Stimulated activated memory B cell treated with anti-CD40 and anti-IgM and Interleukin-4, amounts not matched to agents 10 μg/mL and 1 μg/mL and 100 μg/mL, for 72 hours (primary cell): Measurements from ENCODE around the gene SOAT2.
"Not testable (repeated sequence)": the region's sequence is repeated elsewhere in the genome, so short reads cannot be mapped to it uniquely, and the experiment has no call there.

Source experiments
- ATAC-seq: fragments of 150-1000 bp; cut with Tn5 transposase; 2 replicates; pipeline ENCODE4 v1.10.0; 2021
- H3K27ac Mint-ChIP-seq: one replicate; pipeline ENCODE4 v1.8.0; 2022; ENCODE audit warnings: mild to moderate bottlenecking, mixed read lengths
- H3K27me3 Mint-ChIP-seq: one replicate; pipeline ENCODE4 v1.8.0; 2022; ENCODE audit warnings: mixed read lengths
- H3K36me3 Mint-ChIP-seq: one replicate; pipeline ENCODE4 v1.8.0; 2022; ENCODE audit warnings: mixed read lengths
- H3K4me1 Mint-ChIP-seq: one replicate; pipeline ENCODE4 v1.8.0; 2022; ENCODE audit warnings: mixed read lengths
- H3K4me3 Mint-ChIP-seq: one replicate; pipeline ENCODE4 v1.8.0; 2022; ENCODE audit warnings: mild to moderate bottlenecking, moderate library complexity, mixed read lengths
- H3K9me3 Mint-ChIP-seq: one replicate; pipeline ENCODE4 v1.8.0; 2022; ENCODE audit warnings: mixed read lengths

The SOAT2 gene

DNA sequence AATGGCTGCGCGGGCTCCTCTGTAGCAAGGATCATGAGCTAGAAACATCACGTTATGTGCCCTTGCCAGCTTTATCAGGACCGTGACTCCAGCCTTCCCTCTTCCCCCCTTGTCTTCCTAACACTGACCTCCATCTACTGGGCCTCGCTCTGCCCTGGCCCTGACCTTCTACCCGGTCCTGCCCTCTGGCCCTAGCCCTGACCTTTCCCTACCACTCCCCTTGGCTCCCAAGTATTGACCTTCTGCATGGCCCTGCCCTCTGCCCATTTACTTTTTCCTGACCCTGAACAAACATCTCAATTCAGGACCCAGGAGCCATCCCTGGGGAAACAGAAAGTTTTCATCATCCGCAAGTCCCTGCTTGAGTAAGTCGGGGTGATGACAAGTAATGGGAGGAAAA lies 2.0 kb downstream of the SOAT2 start:
- no peak overlapping the region for H3K27ac Mint-ChIP-seq
- no peaks in the 10 kb centered on the region for H3K27me3 Mint-ChIP-seq
- peaks cover 28% of the 10 kb centered on the region for H3K4me1 Mint-ChIP-seq
- H3K4me3 Mint-ChIP-seq, result no peak overlapping the region
- ATAC-seq, result no peak
- H3K36me3 Mint-ChIP-seq, result no peaks in the 10 kb centered on the region
- no peaks in the 10 kb centered on the region for H3K9me3 Mint-ChIP-seq

DNA sequence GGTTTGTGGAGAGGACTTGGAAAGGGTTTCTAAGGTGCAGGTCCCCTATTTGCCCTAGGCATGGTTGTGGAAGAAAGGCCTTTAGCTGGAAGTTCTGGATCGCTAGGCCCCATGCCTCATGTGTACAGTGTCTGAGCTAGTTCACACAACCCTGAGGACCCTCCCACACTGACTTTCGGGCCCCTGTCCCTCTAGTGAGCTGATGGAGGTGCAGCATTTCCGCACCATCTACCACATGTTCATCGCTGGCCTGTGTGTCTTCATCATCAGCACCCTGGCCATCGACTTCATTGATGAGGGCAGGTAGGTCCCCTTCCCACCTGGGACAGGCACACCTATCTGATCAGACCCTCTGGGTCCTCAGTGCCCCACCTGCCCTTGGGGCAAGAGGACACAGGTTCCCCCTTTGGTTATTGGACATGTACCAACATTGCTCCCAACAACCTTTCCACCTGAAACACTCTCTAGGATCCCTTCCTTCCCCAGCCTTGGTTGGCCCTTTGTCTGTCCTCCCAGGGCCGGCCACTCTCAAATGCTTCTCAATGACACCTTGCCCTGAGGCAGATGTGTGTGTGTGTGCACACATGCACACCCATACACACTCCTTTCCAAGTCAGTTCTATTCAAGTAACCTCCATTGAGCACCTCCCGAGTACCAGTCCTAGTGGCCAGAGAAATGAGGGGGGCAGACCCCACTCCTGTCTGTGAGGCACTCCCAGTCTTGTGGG lies 2.6 kb downstream of the SOAT2 start:
- H3K9me3 Mint-ChIP-seq, result no peaks in the 10 kb centered on the region
- H3K36me3 Mint-ChIP-seq, result no peaks in the 10 kb centered on the region
- peaks cover 28% of the 10 kb centered on the region for H3K4me1 Mint-ChIP-seq
- no peaks in the 10 kb centered on the region for H3K27me3 Mint-ChIP-seq
- ATAC-seq, result no peak
- no peak overlapping the region for H3K27ac Mint-ChIP-seq
- H3K4me3 Mint-ChIP-seq, result no peak overlapping the region

DNA sequence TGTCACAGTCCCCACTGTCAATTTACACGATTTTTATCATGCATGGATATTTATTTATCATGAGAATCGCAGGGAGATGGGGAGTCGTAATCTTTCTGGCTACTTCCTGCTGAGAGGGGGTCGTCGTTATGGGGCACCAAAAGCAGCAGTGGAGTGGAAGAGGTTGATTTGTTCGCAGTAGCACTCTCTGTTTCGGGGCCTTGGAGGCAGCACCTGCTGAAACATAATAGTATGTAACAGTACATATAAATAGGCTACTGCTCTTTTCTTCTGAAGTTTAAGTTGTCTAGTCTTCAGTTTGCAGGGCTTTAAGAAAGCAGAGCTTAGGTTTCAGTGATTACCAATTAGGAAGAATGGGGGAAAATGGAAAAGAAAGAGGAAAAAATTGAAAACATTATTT lies 3.8 kb downstream of the SOAT2 start:
- H3K4me1 Mint-ChIP-seq, result peaks cover 25% of the 10 kb centered on the region
- H3K36me3 Mint-ChIP-seq, result no peaks in the 10 kb centered on the region
- ATAC-seq, result no peak
- no peak overlapping the region for H3K27ac Mint-ChIP-seq
- no peaks in the 10 kb centered on the region for H3K27me3 Mint-ChIP-seq
- H3K4me3 Mint-ChIP-seq, result no peak overlapping the region
- no peaks in the 10 kb centered on the region for H3K9me3 Mint-ChIP-seq

DNA sequence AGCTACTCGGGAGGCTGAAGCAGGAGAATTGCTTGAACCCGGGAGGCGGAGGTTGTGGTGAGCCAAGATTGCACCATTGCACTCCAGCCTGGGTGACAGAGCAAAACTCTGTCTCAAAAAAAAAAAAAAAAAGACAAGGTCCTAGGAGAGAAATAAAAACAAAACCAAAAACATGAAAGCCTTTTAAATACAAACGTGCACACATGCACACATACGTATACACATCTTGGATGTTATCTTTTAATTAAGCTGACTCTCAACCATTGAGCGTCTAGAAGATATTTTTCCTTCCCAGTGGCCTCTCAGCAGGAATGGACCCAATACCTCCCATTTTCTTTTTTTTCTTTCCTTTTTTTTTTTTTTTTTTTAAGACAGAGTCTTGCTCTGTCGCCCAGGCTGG lies 9.1 kb downstream of the SOAT2 start:
- not testable (repeated sequence) for H3K36me3 Mint-ChIP-seq, ATAC-seq, H3K27me3 Mint-ChIP-seq, H3K4me1 Mint-ChIP-seq, H3K4me3 Mint-ChIP-seq, H3K9me3 Mint-ChIP-seq, H3K27ac Mint-ChIP-seq

DNA sequence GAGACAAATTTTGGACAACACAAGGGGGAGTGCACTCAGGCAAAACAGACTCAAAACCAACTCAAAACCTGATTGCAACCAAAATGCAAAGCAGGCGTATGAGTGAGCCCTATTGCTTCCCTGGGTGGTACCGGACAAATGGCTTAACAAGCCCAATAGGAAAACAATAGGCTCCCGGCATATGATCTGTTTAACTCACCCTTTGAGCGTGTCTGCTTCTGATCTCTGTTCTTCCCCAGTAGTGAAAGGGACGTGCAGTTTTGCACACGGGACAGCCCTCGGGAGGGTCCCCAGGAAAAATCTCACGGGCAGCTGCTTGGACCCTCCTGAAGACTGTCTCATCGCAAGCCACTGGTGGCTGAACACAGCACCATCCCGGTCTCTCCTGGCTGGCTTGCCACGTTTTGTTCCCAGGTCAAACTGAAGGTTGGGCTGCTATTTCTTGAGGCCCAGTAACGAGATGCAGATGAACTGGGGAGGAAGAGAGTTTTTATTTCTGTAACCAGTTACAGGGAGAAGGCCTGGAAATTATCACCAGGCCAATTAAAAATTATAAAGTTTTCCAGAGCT lies 9.9 kb downstream of the SOAT2 start:
- Mint-ChIP-seq H3K27ac (no peak overlapping the region), H3K4me1 (no peaks in the 10 kb centered on the region), H3K9me3 (no peaks in the 10 kb centered on the region), H3K4me3 (no peak overlapping the region), H3K36me3 (no peaks in the 10 kb centered on the region), H3K27me3 (no peaks in the 10 kb centered on the region)
- no peak for ATAC-seq

DNA sequence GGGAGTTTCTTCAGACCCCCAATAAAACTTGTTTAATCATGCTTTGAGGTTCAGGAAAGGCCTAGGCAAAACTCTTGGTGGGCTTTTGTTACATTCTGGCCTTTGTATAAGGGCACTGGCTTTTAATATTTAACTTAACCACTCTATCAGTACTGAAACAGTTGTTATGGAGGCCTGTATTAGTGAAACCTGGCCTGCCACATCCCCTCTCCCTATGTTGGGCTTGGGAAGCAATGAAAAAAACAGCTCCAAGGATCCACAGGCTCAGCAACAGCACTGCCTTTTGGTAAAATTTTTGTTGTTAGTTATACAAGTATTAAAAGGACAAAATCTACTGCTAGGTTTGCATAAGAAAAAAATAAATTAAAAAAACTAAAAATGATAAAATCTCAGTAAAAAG lies 10.7 kb downstream of the SOAT2 start:
- no peaks in the 10 kb centered on the region for H3K4me1 Mint-ChIP-seq
- no peak for ATAC-seq
- H3K27ac Mint-ChIP-seq, result no peak overlapping the region
- no peaks in the 10 kb centered on the region for H3K36me3 Mint-ChIP-seq
- no peak overlapping the region for H3K4me3 Mint-ChIP-seq
- no peaks in the 10 kb centered on the region for H3K9me3 Mint-ChIP-seq
- no peaks in the 10 kb centered on the region for H3K27me3 Mint-ChIP-seq

DNA sequence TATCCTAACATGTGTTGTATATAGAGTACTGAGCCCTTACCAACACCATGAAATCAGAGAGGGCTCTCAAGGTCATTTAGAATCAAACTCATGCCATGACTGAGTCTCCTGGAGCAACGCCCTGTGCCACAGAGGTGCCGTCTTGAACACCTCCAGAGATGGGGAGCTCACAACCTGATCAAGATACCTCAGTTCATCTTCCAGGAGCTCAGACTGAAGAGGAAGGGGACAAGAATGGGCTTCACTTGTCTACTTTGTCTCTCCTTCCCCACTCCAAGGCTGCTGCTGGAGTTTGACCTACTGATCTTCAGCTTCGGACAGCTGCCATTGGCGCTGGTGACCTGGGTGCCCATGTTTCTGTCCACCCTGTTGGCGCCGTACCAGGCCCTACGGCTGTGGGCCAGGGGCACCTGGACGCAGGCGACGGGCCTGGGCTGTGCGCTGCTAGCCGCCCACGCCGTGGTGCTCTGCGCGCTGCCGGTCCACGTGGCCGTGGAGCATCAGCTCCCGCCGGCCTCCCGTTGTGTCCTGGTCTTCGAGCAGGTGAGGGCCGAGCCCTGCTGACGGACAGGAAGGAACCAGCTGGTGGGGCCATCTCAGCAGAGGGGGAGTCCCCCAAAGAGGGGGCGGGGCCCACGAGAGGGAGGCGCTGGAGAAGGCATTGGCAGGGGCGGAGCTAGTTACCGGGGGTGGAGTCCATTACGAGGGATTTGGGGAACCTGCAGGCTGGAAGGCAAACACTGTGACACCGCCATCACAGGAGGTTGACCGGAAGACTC lies 12.0 kb downstream of the SOAT2 start:
- Mint-ChIP-seq H3K4me1 (no peaks in the 10 kb centered on the region), H3K27ac (no peak overlapping the region), H3K4me3 (no peak overlapping the region), H3K36me3 (no peaks in the 10 kb centered on the region), H3K9me3 (no peaks in the 10 kb centered on the region), H3K27me3 (no peaks in the 10 kb centered on the region)
- no peak for ATAC-seq

DNA sequence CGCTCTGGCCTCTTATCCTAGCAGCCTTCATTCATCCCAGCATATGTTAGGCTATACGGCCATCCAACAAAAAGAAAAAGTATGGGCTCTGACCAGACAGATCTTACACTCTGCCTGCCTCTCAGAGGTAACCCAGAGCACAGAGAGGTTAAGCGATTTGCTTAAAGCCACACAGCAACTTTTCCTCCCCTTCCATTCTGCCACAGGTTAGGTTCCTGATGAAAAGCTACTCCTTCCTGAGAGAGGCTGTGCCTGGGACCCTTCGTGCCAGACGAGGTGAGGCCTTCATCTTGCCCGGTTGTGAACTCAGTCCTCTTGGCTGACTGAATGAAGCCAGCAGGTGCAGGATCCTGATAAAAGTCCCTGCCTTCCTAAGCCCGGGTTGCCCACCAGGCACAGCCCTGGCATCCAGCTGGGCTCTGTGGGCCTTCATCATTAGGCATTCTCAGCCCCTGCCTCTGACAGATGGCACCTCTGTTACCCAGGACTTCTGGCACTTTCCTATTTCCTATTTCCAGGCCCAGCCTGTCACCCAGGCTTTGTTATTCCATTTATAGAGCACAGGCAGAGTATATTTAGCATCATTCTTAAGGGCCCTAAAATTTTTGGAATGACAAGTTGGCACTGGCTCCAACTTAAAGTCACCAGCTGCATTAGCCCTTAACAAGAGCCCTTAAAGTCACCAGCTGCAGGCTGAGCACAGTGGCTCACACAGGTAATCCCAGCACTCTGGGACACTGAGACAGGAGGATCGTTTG lies 12.8 kb downstream of the SOAT2 start:
- Mint-ChIP-seq H3K9me3 (no peaks in the 10 kb centered on the region), H3K27ac (no peak overlapping the region), H3K4me3 (no peak overlapping the region), H3K27me3 (no peaks in the 10 kb centered on the region), H3K36me3 (no peaks in the 10 kb centered on the region), H3K4me1 (no peaks in the 10 kb centered on the region)
- no peak for ATAC-seq

DNA sequence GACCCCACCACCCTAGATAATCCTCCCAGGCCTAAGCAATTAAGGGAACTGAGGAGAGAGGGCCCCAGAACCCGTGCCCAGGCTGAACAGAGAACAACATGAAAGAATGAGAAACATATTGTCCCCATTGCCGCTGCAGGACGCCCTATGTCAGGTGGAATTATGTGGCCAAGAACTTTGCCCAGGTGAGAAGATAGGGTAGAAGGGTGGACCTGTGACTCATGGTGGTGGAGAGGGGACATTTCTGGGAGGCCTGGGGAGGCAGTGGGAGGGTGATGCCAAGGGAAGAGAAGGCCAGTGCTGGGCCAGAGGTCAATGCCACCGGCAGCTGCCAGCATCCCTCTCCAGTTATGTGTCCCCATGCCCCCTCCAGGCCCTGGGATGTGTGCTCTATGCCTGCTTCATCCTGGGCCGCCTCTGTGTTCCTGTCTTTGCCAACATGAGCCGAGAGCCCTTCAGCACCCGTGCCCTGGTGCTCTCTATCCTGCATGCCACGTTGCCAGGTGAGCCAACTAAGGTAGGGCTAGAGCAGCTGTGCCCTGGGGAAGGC lies 15.5 kb downstream of the SOAT2 start:
- no peak for ATAC-seq
- H3K4me1 Mint-ChIP-seq, result no peaks in the 10 kb centered on the region
- H3K9me3 Mint-ChIP-seq, result no peaks in the 10 kb centered on the region

DNA sequence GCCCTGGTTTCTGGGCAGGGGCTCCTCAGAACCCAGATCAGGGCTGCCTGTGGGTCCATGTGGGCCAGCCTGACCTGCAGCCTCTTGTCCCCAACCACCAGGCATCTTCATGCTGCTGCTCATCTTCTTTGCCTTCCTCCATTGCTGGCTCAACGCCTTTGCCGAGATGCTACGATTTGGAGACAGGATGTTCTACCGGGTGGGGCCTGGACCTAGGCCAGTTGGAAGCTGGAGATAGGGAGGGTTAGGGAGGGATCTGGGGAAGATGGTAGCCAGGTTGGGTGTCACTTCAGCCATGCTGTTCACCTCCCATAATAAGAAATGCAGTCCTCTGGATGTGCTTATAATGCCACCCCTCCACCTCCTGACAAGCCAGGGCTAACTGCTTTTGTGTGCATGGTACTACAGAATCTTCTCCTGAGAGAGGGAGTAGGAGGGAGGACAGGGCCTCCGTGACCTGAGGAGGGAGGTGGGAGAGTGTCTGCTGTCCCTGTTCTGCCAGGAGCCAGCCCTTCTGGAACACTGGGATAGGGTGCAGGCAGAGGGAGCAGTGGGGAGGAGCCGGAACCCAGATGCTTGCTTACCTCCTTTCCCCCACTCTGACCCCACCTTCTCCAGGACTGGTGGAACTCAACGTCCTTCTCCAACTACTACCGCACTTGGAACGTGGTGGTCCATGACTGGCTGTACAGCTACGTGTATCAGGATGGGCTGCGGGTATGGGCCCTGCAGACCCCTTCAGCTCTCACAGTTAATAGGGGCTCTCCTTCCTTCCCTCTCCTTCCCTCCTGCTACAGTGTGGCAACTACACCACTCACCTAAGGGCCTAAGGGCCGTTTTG lies 17.6 kb downstream of the SOAT2 start:
- Mint-ChIP-seq H3K27me3 (peaks cover 4% of the 10 kb centered on the region), H3K9me3 (no peaks in the 10 kb centered on the region), H3K4me3 (no peak overlapping the region), H3K4me1 (no peaks in the 10 kb centered on the region), H3K27ac (no peak overlapping the region), H3K36me3 (no peaks in the 10 kb centered on the region)
- ATAC-seq, result no peak

More for the DNA sequence above, 15.5 kb downstream of the SOAT2 start:
- Mint-ChIP-seq H3K36me3 (no peaks in the 10 kb centered on the region), H3K27ac (no peak overlapping the region), H3K27me3 (no peaks in the 10 kb centered on the region), H3K4me3 (no peak overlapping the region)

DNA sequence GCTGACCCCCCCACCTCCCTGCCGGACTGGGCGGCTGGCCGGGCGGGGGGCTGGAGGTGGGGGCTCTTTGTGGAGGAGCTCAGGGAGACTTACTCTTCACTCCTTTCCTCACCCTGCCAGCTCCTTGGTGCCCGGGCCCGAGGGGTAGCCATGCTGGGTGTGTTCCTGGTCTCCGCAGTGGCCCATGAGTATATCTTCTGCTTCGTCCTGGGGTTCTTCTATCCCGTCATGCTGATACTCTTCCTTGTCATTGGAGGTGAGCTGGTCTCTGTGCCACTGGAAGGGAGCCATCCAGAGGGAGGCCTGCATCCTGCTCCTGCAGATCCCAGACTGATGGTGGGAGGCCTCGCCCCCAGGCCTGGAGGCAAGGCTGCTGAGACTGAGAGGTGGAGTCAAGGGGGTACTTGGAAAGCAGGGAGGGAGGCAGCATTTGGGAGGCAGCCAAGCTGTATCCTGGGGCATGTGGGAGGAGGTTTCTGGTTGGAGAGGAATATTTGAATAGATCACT lies 19.7 kb downstream of the SOAT2 start:
- ATAC-seq, result peak; percentile 46
- Mint-ChIP-seq H3K4me1 (peaks cover 5% of the 10 kb centered on the region), H3K27ac (no peak overlapping the region), H3K9me3 (no peaks in the 10 kb centered on the region), H3K36me3 (no peaks in the 10 kb centered on the region), H3K4me3 (no peak overlapping the region), H3K27me3 (peaks cover 19% of the 10 kb centered on the region)

DNA sequence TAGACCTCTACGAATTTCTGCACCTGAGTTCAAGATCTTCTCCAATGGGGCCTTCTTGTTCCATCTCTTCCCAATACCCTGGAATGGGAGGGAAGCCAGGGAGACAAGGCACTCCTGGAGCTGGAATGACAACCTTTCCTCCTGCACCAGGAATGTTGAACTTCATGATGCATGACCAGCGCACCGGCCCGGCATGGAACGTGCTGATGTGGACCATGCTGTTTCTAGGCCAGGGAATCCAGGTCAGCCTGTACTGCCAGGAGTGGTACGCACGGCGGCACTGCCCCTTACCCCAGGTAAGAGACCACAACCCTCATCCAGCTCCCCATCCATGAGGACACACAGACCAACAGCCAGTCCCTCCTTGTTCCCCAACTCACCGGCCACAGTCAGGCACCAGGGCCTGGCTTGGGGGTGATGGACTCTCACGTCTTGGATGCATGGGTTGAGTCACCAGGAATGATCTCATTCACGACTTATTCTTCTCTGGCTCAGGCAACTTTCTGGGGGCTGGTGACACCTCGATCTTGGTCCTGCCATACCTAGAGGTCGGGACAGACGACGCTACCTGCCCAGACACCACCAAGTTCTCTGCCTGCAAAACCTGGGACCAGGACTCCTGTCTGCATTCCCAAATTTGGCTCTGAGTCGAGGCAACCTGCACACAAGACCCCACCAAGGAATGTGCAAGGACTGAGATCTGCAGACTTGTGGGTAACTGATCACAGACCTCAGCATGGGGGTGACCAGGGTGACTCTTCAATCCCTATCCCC lies 20.5 kb downstream of the SOAT2 start:
- Mint-ChIP-seq H3K9me3 (no peaks in the 10 kb centered on the region), H3K27ac (no peak overlapping the region), H3K4me3 (no peak overlapping the region), H3K36me3 (no peaks in the 10 kb centered on the region), H3K27me3 (peaks cover 26% of the 10 kb centered on the region), H3K4me1 (peaks cover 5% of the 10 kb centered on the region)
- ATAC-seq, result peak; percentile 36

DNA sequence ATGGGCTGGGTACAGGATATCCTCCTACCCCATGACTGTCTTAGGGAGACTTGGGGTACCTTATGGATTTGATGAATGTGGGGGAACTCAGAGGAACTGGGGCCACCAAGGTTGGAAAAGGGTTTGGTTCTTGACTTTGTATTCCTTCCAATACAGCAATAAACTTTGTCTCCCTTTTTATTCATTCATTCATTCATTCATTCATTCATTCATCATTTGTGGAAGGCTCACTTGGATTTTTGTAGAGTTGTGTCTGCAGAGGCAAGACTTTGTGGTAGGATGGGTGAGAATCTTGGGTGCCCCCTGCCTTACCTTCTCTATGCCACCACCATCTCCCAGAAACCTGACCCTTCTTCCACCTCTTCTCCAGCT lies 21.1 kb downstream of the SOAT2 start:
- Mint-ChIP-seq H3K4me3 (no peak overlapping the region), H3K4me1 (peaks cover 10% of the 10 kb centered on the region), H3K27me3 (peaks cover 32% of the 10 kb centered on the region), H3K9me3 (no peaks in the 10 kb centered on the region), H3K36me3 (no peaks in the 10 kb centered on the region), H3K27ac (no peak overlapping the region)
- no peak for ATAC-seq

DNA sequence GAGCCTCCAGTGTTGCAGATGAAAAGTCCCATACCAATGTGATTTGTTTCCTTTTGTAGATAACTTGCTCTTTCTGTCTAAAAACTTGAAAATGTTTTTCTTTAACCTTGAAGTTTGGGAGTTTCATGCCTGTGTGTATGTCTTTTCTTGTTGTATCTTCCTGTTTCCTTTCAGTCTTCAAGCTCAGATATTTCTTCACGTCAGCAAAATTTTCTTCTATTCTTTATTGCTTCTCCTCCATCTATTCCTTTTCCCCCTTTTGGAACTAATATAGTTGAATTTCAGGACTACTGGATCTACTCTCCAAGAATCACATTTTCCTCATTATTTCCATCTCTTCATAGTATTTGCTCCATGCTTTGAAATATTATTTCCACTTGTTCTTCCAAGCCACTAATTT lies 23.9 kb downstream of the SOAT2 start:
- no peak overlapping the region for H3K27ac Mint-ChIP-seq
- no peaks in the 10 kb centered on the region for H3K9me3 Mint-ChIP-seq
- peaks cover 40% of the 10 kb centered on the region for H3K27me3 Mint-ChIP-seq
- H3K4me1 Mint-ChIP-seq, result peaks cover 19% of the 10 kb centered on the region
- no peaks in the 10 kb centered on the region for H3K36me3 Mint-ChIP-seq
- no peak for ATAC-seq
- H3K4me3 Mint-ChIP-seq, result no peak overlapping the region
